Measurements from ENCODE around the gene CITED2. TPM values are rescaled to one million over a fixed set of nuclear protein-coding genes. Genes with fewer than 3 reads are reported as not detected.
A peak's percentile ranks its signal among the peaks of the same experiment; 100 is the strongest.

The CITED2 gene
- total and polyA plus RNA-seq, 2 donors from 2014 or later, result 72.1 to 215 TPM

DNA sequence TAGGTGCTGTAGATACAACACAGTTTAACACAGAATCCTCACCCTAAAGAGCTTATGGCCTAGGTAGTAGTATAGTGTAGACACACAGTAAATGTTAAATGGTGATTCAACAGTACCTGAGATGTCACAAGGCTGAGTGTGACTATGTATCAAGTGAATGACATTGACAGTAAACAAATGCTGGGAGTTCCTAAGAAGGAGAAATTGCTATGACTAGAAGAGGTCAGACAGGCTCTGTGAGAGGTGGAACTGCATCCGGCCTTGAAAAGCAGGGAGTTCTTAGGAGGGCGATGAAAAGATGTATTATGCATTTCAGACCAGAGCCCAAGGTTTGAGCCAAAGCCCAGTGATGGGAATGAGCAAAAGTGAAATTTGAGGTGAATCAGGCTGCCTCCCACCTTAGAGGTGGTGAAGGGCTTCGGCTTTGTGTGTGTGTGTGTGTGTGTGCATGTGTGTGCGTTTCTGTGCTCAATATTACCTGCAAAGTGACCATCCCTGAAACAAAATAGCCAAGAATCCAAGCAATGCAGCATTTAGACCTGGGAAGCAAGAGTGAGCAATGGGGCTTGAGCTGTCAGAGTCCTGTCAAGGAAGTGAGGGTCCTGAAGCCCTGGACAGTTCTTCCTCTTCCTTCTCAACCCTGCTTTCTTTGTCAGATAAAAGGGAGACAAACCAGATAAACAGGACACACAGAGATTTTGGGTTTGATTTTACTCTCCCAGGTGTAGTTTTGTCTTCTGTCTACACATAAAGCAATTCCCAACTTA lies 32.3 kb upstream of the CITED2 start:
- no peak overlapping the region for H3K4me3 ChIP-seq (ENCODE audit: low read length in 3 of 3)
- FAIRE-seq (no peak), DNase-seq (peak in 1 of 5 donors; percentile 28)
- H3K9me3 ChIP-seq (ENCODE audit: control insufficient read depth in 2 of 3, insufficient read depth in 1 of 3, low read length in 3 of 3), result no peaks in the 10 kb centered on the region
- intact Hi-C loops (cut with DNase I), result no loop called here
- TF ChIP-seq, protein P1, sequence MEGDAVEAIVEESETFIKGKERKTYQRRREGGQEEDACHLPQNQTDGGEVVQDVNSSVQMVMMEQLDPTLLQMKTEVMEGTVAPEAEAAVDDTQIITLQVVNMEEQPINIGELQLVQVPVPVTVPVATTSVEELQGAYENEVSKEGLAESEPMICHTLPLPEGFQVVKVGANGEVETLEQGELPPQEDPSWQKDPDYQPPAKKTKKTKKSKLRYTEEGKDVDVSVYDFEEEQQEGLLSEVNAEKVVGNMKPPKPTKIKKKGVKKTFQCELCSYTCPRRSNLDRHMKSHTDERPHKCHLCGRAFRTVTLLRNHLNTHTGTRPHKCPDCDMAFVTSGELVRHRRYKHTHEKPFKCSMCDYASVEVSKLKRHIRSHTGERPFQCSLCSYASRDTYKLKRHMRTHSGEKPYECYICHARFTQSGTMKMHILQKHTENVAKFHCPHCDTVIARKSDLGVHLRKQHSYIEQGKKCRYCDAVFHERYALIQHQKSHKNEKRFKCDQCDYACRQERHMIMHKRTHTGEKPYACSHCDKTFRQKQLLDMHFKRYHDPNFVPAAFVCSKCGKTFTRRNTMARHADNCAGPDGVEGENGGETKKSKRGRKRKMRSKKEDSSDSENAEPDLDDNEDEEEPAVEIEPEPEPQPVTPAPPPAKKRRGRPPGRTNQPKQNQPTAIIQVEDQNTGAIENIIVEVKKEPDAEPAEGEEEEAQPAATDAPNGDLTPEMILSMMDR (IDR thresholded peaks at IDR 0.05; ENCODE audit: borderline replicate concordance, extremely low read depth, insufficient read depth), result no peak
- peaks cover 0 to 6% (median 0%) of the 10 kb centered on the region in 3 donors for H3K4me1 ChIP-seq (ENCODE audit: control insufficient read depth in 2 of 3, insufficient read depth in 2 of 3, low read depth in 1 of 3, low read length in 3 of 3)
- no peak overlapping the region for H3K27ac ChIP-seq (ENCODE audit: low read depth in 2 of 2, low read length in 2 of 2)
- H3K36me3 ChIP-seq (ENCODE audit: control insufficient read depth in 2 of 3, insufficient read depth in 3 of 3, low read length in 3 of 3), result no peaks in the 10 kb centered on the region
- H3K9ac ChIP-seq (ENCODE audit: low read length in 3 of 3), result no peak overlapping the region
- H3K27me3 ChIP-seq (ENCODE audit: control insufficient read depth, insufficient read depth, low read length), result no peaks in the 10 kb centered on the region

DNA sequence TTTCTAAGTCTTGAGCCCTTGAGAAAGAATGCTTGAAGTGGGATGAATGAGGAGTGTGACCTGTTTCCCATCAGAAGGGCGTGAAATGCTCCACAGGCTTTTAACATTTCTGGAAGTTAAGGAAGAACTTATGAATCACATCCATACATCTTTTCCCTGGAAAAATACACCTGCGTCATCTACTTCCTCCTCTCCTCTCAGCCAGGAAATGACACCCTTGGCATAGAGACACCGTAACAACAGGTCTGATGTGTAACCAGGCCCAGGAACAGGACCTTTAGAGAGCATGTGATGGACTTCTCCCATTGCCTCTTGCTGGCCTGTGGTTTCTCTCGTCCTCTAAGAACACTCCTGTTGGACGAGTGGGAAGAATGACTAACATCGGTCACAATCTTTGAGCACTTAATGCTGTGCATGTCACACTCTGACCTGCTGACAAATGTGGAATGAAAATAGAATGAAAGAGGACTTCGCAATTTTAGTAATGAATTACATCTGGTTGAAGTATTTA lies 28.5 kb upstream of the CITED2 start:
- Histone ChIP-seq H3K9me3 (ENCODE audit: control insufficient read depth in 2 of 3, insufficient read depth in 1 of 3, low read length in 3 of 3) (no peaks in the 10 kb centered on the region), H3K27me3 (ENCODE audit: control insufficient read depth, insufficient read depth, low read length) (no peaks in the 10 kb centered on the region), H3K4me3 (ENCODE audit: low read length in 3 of 3) (no peak overlapping the region), H3K36me3 (ENCODE audit: control insufficient read depth in 2 of 3, insufficient read depth in 3 of 3, low read length in 3 of 3) (no peaks in the 10 kb centered on the region), H3K27ac (ENCODE audit: low read depth in 2 of 2, low read length in 2 of 2) (no peak overlapping the region), H3K9ac (ENCODE audit: low read length in 3 of 3) (no peak overlapping the region), H3K4me1 (ENCODE audit: control insufficient read depth in 2 of 3, insufficient read depth in 2 of 3, low read depth in 1 of 3, low read length in 3 of 3) (peaks cover 0 to 3% (median 0%) of the 10 kb centered on the region in 3 donors)
- DNase-seq (peak in 1 of 5 donors; percentile 45), FAIRE-seq (no peak)
- TF ChIP-seq, protein P1 (IDR thresholded peaks at IDR 0.05; ENCODE audit: borderline replicate concordance, extremely low read depth, insufficient read depth), result no peak
- intact Hi-C loops (cut with DNase I), result no loop called here

DNA sequence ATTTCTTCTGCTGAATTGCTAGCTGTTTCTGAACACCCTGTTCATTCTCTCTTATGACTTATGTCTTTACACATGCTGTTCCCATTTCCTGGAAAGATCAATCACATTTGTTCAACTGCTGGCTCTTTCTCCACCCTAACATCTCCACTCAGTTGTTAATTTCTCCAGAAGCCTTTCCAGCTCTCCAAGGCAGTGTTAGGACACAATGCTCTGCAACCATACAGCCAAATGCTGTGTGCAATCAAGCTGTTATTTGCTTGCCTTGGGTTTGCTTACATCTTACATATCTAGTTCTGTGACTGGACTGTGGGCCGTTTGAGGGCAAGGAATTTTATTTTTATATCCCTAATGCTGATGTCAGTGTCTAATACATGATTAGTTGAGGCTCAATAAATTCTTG lies 24.2 kb upstream of the CITED2 start:
- FAIRE-seq (no peak), DNase-seq (no peak)
- H3K9ac ChIP-seq (ENCODE audit: low read length in 3 of 3), result no peak overlapping the region
- TF ChIP-seq, protein P1 (IDR thresholded peaks at IDR 0.05; ENCODE audit: borderline replicate concordance, extremely low read depth, insufficient read depth), result no peak
- no peak overlapping the region for H3K27ac ChIP-seq (ENCODE audit: low read depth in 2 of 2, low read length in 2 of 2)
- H3K4me3 ChIP-seq (ENCODE audit: low read length in 3 of 3), result no peak overlapping the region
- H3K9me3 ChIP-seq (ENCODE audit: control insufficient read depth in 2 of 3, insufficient read depth in 1 of 3, low read length in 3 of 3), result no peaks in the 10 kb centered on the region
- H3K27me3 ChIP-seq (ENCODE audit: control insufficient read depth, insufficient read depth, low read length), result no peaks in the 10 kb centered on the region
- intact Hi-C loops (cut with DNase I), result no loop called here
- no peaks in the 10 kb centered on the region for H3K36me3 ChIP-seq (ENCODE audit: control insufficient read depth in 2 of 3, insufficient read depth in 3 of 3, low read length in 3 of 3)
- H3K4me1 ChIP-seq (ENCODE audit: control insufficient read depth in 2 of 3, insufficient read depth in 2 of 3, low read depth in 1 of 3, low read length in 3 of 3), result no peaks in the 10 kb centered on the region

Measured in kidney (tissue), 14 donors.